GM19468 (cell line): ENCODE data around the gene PPP1R10.
"Not testable (repeated sequence)": the region's sequence is repeated elsewhere in the genome, so short reads cannot be mapped to it uniquely, and the experiment has no call there.

Experiments used
- ATAC-seq: cut with Tn5 transposase; IDR thresholded peaks from one replicate; pipeline ENCODE4 v1.9.1; 2021; ENCODE audit warnings: mild to moderate bottlenecking, moderate library complexity, moderate number of reproducible peaks; ENCODE audit not compliant: unreplicated experiment; ENCODE audit errors: extremely low read depth

The PPP1R10 gene

DNA sequence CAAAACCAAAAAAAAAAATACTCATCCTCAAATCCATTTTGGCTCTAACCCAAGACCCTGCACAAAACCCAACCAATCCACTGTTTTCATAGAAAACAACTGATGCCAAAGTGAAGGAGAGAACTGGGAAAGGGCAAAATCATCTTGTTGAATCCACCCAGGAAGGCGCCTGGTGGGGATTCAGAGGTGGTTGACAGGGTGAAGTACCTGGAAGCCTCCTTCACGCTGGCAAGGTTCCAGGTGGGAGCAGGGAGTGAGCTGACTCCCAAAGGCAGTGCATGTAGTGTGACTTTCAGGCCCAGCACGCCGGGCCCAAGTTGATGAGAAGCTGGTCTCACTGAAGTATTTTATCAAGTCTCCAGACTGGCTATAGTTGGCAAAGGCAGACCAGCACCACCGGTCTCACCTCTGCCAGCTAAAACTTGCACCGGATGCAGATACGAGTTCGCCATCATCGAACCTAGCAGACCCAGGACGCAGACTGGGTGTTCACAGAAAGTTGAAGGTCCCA lies 16.5 kb downstream of the PPP1R10 start:
- no peak for ATAC-seq

DNA sequence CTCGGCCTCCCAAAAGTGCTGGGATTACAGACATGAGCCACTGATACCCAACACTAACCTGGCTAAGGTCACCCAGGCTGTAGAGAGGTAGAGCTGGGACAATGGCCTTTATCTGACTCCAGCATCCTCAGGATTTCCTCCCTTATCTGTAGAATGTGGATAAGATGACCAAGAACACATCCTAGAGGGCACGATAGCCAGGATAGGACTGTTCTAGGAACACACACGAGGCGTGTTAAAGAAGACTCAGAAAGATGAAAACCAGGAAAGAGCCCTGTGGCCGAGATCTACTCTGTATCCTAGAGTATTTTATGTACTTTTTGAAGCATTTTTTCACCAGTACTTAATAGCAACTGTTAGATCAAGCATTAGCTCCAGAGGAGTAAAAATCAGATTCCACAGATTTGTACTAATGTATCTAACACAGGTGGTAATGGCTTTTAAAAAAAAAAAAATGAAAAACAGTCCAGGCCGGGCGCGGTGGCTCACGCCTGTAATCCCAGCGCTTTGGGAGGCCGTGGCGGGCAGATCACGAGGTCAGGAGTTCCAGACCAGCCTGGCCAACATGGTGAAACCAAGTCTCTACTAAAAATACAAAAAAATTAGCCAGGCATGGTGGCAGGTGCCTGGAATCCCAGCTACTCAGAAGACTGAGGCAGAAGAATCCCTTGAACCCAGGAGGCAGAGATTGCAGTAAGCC lies 17.3 kb downstream of the PPP1R10 start:
- no peak for ATAC-seq

DNA sequence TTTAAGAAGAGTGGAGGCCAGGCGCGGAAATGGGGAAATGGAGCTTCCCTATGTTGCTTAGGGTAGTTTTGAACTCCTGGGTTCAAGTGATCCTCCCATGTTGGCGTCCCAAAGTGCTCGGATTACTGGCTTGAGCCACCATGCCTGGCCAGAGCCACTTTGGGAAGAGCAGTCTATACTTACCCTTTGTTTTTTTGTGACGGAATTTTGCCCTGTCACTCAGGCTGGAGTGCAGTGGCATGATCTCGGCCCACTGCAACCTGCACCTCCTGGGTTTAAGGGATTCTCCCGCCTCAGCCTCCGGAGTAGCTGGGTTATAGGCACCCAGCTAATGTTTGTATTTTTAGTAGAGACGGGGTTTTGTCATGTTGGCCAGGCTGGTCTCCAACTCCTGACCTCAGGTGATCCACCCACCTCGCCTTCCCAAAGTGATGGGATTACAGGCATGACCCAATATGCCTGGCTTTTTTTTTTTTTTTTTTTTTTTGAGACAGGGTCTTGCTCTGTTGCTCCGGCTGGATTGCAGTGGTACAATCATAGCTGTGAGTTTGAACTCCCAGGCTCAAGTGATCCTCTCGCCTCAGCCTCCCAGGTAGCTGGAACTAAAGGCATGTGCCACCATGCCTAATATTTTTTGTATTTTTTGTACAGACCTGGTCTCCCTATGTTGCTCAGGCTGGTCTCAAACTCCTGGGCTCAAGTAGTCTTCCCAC lies 18.0 kb downstream of the PPP1R10 start:
- no peak for ATAC-seq

DNA sequence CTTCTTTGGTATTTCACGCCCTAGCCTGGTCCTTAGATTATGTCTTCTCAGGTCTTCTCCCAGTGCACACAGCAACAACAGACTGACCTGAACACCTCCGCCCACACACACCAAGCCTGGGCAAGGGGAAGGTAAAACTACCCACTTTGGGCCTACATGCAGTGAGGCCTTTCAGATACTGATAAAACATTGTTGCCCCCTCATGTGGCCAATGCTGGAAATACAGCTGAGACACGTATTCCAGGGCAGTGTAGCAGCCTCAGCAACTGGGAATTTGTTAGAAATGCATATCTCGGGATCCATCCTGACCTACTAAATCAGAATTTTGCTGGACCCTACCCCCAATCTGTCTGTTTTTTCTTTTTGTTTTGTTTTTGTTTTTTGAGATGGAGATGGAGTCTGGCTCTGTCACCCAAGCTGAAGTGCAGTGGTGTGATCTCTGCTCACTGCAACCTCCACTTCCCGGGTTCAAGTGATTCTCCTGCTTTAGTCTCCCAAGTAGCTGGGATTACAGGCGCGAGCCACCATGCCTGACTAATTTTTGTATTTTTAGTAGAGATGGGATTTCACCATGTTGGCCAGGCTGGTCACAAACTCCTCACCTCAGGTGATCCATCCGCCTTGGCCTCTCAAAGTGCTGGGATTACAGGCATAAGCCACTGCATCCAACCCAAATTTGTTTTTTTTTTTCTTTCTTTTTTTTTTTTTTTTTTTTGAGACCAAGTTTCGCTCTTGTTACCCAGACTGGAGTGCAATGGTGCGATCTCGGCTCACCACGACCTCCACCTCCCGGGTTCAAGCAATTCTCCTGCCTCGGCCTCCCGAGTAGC lies 19.5 kb downstream of the PPP1R10 start:
- not testable (repeated sequence) for ATAC-seq

DNA sequence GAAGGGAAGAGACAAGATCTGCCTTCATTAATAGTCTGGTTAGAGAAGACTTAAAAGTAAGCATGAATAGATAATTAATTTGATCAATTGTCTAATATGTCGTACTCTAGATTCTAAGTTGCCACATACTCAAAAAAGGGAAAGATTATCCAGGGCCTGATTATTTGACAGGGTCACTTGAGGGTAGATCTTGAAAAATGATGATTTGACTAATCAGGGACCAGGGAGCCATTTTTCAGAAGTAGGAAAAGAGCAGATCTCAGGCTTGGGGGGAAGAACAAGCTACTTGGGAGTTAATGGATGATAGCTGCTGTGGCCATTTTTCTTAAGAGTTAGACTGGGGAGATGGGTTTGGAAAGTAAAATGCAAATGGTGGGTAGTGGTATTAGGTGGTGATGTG lies 24.8 kb downstream of the PPP1R10 start:
- ATAC-seq: no peak

DNA sequence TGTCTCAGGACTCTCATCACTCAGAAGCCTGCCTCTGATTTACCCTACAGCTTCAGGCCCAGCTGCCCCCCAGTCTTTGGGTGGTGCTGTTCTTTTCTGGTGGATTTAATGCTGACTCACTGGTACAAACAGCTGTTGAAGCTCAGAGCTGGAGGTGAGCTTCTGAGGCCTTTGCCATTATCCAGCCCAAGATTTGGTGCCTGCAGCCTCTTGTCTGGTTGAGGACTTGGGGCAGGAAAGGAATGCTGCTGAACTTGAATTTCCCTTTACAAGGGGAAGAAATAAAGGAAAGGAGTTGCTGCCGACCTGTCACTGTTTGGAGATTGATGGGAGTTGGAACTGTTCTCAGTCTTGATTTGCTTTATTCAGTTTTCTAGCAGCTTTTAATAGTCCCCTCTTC lies 26.0 kb downstream of the PPP1R10 start:
- ATAC-seq: no peak

DNA sequence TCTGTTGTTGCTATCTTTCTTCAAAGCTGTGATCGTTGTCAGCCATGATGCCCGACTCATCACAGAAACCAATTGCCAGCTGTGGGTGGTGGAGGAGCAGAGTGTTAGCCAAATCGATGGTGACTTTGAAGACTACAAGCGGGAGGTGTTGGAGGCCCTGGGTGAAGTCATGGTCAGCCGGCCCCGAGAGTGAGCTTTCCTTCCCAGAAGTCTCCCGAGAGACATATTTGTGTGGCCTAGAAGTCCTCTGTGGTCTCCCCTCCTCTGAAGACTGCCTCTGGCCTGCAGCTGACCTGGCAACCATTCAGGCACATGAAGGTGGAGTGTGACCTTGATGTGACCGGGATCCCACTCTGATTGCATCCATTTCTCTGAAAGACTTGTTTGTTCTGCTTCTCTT lies 26.5 kb downstream of the PPP1R10 start:
- ATAC-seq: no peak

DNA sequence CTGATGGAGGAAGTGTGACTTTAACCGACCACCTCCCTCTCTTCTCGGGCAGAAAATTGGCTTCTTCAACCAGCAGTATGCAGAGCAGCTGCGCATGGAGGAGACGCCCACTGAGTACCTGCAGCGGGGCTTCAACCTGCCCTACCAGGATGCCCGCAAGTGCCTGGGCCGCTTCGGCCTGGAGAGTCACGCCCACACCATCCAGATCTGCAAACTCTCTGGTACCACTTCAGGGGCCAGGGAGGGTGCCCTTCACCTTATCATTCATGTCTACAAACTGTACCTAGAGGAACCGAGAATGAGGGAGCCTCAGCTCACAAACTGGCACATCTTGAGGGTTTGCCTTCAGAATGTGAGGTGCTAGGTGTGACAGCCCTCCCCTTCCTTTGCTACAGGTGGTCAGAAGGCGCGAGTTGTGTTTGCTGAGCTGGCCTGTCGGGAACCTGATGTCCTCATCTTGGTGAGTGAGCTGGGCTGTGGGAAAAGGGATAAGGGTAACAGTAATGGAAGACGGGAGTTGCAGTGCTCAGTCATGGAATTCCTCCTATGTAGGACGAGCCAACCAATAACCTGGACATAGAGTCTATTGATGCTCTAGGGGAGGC lies 27.2 kb downstream of the PPP1R10 start:
- ATAC-seq: no peak

DNA sequence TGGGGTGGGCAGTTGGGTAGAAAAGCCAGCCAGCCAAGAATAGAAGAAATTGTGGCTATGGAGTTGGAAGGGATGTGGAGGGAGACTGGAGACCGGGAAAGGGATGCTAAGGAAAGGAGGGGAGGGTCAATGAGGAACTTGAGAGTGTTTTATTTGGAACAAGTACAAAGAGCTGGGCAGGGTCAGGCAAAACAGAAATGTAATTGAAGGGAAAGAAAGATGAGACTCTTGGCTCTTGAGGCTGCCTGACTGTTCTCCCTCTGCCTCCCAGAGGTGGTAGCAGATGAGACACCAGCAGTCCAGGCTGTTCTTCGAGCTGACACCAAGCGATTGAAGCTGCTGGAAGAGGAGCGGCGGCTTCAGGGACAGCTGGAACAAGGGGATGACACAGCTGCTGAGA lies 33.1 kb downstream of the PPP1R10 start:
- no peak for ATAC-seq

DNA sequence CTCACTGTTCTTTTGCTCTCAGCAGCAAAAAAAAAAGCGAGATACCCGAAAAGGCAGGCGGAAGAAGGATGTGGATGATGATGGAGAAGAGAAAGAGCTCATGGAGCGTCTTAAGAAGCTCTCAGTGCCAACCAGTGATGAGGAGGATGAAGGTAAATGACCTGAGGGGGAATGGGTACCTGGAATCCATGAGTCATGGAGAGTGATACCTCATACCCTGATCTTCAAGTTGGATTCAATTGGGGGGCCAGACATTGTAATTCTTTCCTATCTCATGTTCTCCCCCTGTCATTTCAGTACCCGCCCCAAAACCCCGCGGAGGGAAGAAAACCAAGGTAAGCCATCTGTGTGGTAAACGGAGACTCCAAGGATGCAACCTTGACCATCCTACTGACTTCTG lies 39.0 kb downstream of the PPP1R10 start:
- no peak for ATAC-seq

DNA sequence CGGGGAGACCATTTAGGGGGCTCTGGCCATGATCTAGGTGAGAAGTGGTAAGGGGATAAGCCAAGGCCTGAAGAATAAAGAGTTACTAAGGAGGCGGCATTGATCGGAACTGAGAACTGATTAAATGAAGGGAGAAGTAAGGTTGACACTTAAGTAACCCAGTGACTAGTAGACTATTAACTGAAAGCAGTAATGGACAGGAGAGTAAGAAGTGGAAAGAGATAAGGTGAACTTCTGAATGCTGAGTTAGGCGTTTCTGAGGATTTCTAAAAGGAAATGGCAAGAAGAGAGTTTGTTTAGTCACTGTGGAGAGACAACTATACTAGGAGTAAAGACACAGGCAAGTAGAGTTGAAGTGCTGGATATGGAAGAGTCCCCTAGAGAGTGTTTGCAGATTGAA lies 43.9 kb downstream of the PPP1R10 start:
- ATAC-seq: no peak

DNA sequence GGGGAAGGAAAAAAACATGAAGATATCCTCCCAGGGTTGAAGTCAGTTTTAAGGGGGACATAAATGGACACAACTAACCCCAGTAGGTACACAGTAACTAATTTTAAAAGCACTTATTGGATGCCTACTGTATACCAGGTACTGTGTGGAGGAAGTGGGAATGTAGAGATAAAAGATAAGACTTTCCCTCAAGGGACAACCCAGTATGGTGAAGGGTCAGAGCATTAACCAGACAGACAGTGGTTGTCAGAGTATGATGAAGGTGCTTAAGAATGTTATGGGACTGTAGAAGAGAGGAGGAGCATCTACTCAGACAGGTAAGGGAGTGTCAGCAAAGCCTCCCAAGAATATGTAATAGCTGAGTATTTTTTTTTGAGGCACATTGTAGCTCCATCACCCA lies 44.9 kb downstream of the PPP1R10 start:
- no peak for ATAC-seq

DNA sequence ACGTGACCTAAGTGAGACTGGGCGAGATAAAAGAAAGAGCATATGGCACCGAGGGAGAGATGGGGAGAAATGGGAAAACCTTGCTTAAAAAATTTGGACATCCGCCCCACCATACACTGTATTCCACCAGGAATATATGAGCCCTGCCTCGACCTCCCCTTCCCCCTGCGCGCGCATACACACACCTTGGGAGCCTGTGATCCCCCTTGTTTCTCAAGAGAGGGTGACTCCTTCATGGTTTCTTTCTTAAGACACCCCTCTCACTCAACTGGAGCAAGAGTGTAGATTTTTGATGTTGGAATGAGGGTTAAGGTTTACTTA lies 45.3 kb downstream of the PPP1R10 start:
- ATAC-seq: no peak

DNA sequence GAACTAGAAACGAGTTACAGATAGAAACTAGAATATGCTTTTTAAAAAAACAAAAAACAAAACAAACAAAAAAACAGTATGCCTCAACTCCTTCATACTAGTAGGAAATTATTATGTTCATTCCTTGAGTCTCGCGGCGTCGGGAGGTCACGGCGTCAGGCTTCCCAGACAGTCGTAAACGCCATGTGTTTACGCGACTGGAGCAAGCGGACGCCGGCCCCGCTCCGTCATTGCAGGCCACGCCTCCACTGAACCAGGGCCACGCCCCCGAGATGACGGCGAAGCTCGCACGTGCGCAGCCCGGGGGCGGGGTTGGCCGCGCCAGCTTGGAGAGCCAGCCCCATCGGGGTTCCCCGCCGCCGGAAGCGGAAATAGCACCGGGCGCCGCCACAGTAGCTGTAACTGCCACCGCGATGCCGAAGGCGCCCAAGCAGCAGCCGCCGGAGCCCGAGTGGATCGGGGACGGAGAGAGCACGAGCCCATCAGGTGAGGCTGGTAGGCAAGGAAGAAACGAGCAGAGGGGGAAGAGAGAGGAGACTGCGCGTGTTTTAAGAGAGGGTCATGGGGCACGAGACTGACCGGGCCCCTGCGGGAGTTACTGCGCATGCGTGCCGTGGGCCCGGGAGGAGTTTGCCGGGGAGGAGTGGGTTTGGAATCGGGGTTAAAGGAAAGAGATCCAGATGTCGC lies 45.8 kb downstream of the PPP1R10 start, which contains the start of gene ABCF1:
Gene ABCF1 (plus strand): TSS at position 368 of the 687 bp plus-strand sequence. CDS start 46 bp downstream, at position 414.
- ATAC-seq: peak; percentile 95

DNA sequence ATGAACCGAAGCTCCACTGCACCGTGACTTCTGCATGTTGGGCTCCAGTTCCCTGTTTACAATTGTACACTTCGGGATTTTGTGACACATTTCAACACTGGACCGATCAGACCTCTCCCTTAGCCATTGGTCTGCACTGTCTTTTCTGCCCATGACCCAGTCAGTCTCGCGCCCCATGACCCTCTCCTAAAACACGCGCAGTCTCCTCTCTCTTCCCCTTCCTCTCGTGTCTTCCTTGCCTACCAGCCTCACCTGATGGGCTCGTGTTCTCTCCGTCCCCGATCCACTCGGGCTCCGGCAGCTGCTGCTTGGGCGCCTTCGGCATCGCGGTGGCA lies 46.3 kb downstream of the PPP1R10 start:
- ATAC-seq: no peak

DNA sequence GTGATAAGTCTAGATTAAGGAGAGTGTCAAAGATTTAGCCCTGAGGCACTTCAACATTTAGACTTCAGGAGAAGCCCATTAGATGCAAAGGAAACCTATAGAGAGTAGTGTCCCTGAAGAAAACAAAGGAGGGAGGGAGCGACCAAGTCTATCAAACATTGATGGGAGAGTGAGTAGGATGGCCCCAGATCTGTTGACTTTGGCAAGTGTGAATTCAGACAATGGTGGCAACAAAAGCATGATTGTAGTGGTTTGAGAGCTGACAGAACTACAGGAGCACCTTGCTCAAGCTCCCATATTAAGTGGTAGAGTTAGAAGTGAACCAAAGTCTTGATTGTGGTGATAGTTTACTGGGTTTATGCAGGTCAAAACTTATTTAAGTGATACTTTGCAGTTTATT lies 46.8 kb downstream of the PPP1R10 start:
- ATAC-seq: no peak

DNA sequence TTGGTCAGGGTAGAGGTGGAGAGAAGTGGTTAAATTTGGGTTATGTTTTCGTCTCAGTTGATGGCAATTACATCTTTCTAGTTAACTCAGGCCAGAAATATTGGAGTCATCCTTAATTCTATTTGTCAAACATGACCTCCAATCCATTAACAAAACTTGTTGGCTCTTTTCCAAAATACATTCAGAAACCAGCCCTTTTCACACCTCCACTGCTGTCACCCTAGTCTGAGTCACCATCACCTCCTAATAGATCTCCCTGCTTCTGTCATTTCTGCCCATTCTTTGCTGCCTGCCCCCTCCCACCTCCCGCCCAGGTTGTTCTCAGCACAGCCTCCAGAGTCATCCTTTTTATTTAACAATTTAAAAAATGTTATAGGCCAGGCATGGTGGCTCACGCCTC lies 48.8 kb downstream of the PPP1R10 start:
- no peak for ATAC-seq

DNA sequence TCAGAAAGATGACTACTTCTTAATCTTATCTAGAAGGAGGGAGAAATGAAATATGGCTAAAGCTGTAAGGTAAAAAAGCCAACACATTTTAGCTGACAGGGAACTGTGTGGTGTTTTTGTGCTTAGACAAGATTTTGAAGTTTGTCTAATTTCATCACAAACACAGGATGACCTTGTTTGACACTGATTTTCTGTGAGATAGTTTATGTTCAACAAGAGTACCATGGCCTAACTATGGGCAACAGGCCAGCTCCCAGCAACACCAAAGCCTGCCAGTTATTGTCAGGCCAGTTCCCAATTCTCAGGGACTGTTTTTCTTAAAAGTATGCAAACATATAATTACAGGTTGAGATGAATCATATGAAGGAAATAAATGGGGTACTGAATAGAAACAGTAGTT lies 51.3 kb downstream of the PPP1R10 start:
- ATAC-seq: no peak

DNA sequence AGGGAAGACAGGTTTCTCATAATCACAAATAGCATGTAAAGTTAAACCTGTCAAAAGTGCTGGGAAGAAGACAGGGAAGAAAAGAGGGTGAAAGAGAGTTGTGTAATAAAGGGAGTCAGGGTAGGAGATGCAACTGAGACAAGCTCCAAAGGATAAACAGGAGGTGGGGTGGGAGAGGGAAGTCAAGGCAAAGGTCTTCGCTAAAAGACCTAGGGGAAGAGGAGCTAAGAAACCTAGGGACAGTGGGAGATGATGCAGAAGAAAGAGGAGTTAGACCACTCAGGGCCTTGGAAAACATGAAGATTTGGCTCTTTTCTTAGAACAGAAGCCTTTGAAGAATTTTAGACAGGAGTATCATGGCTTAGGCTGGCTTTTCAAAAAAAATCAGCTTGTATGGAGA lies 52.9 kb downstream of the PPP1R10 start:
- ATAC-seq: no peak
